ENCODE measurements around the gene CDH22. TPM values are rescaled to one million over a fixed set of nuclear protein-coding genes. Genes with fewer than 3 reads are reported as not detected.

Gene CDH22
- total and polyA plus RNA-seq, 4 experiments from 2014 or later, result not detected

Other genes starting within 250 kb of the CDH22 start
- 10 to 100 TPM; 37.8 to 47.2 TPM for gene NCOA5, start 218.5 kb downstream of the CDH22 start, total RNA-seq
- 10 to 100 TPM; 12.8 to 39.4 TPM for gene NCOA5, start 218.5 kb downstream of the CDH22 start, polyA plus RNA-seq
- gene CD40, start 190.2 kb downstream of the CDH22 start, total RNA-seq, result 1 to 10 TPM; 2.5 to 2.9 TPM
- gene CD40, start 190.2 kb downstream of the CDH22 start, polyA plus RNA-seq, result 1 to 10 TPM; 3.1 to 3.7 TPM
- 10 to 100 TPM; 65.1 to 70.7 TPM for gene ELMO2, start 98.1 kb upstream of the CDH22 start, total RNA-seq
- 10 to 100 TPM; 52.5 to 98.9 TPM for gene ELMO2, start 98.1 kb upstream of the CDH22 start, polyA plus RNA-seq
- under 1 TPM in 1 of 2 experiments, not detected in 1; 0.14 TPM for gene ZNF334, start 205.1 kb upstream of the CDH22 start, total RNA-seq
- not detected for gene ZNF334, start 205.1 kb upstream of the CDH22 start, polyA plus RNA-seq
- gene OCSTAMP, start 242.2 kb upstream of the CDH22 start, total RNA-seq, result not detected
- not detected for gene OCSTAMP, start 242.2 kb upstream of the CDH22 start, polyA plus RNA-seq